ENCODE data around the gene CNGA2. TPM values are rescaled to one million over a fixed set of nuclear protein-coding genes. Genes with fewer than 3 reads are reported as not detected.
"Not testable (repeated sequence)": the region's sequence is repeated elsewhere in the genome, so short reads cannot be mapped to it uniquely, and the experiment has no call there.

The CNGA2 gene
- total and polyA plus RNA-seq, 10 of the 15 experiments (the other 5 are each of a cell fraction or from before 2014, with no cell fraction given), result not detected

- in situ Hi-C loops (cut with MboI) (loop anchor here (25.0 kb wide), 1 partner anchor 933 kb away; no protein-coding TSS in a partner anchor), intact Hi-C loops (cut with micrococcal nuclease; ENCODE audit: unreplicated experiment) (no loop called here)
- Histone ChIP-seq H3K4me3 (no peak overlapping the region), H4K20me1 (ENCODE audit: control insufficient read depth, insufficient read depth) (no peaks in the 10 kb centered on the region), H3K27me3 (replicated peaks in 1 of 2; ENCODE audit: control insufficient read depth in 2 of 2, insufficient read depth in 2 of 2, low read length in 1 of 2) (no peaks in the 10 kb centered on the region), H3K79me2 (ENCODE audit: control insufficient read depth, insufficient read depth, low read length) (no peaks in the 10 kb centered on the region), H3K4me2 (ENCODE audit: control insufficient read depth, insufficient read depth) (no peak overlapping the region), H3K9me3 (replicated peaks; ENCODE audit: control insufficient read depth, insufficient read depth, low read length) (no peaks in the 10 kb centered on the region), H3K36me3 (ENCODE audit: control insufficient read depth in 2 of 2, insufficient read depth in 2 of 2, low read length in 1 of 2) (no peaks in the 10 kb centered on the region), H3K9ac (ENCODE audit: control insufficient read depth, insufficient read depth, low read length) (no peak overlapping the region), H2AFZ (ENCODE audit: control insufficient read depth, low read depth, low read length) (no peak overlapping the region), H3K27ac (ENCODE audit: control insufficient read depth, insufficient read depth) (no peak overlapping the region), H3K4me1 (ENCODE audit: control insufficient read depth, insufficient read depth, low read length) (no peaks in the 10 kb centered on the region)
- ChIA-PET CTCF (interaction anchor here (0.6 kb wide), 1 partner anchor 12 kb away, joined by 3 read pairs; no protein-coding TSS in a partner anchor), POLR2A (no interaction called here), RAD21 (ENCODE audit: unreplicated experiment) (no interaction called here), SMC1A (ENCODE audit: uncharacterized antibody, unreplicated experiment) (no interaction called here)
- BruUV-seq (replicated peaks), result no TSS peak
- DNase-seq (ENCODE audit: low read depth, low spot score) (no peak), ATAC-seq (no peak), FAIRE-seq (no peak)
- TF ChIP-seq, protein P1, sequence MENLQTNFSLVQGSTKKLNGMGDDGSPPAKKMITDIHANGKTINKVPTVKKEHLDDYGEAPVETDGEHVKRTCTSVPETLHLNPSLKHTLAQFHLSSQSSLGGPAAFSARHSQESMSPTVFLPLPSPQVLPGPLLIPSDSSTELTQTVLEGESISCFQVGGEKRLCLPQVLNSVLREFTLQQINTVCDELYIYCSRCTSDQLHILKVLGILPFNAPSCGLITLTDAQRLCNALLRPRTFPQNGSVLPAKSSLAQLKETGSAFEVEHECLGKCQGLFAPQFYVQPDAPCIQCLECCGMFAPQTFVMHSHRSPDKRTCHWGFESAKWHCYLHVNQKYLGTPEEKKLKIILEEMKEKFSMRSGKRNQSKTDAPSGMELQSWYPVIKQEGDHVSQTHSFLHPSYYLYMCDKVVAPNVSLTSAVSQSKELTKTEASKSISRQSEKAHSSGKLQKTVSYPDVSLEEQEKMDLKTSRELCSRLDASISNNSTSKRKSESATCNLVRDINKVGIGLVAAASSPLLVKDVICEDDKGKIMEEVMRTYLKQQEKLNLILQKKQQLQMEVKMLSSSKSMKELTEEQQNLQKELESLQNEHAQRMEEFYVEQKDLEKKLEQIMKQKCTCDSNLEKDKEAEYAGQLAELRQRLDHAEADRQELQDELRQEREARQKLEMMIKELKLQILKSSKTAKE (IDR thresholded peaks at IDR 0.05; ENCODE audit: low read depth, poor library complexity, severe bottlenecking), result no peak
- TF ChIP-seq PAX5 (IDR thresholded peaks at IDR 0.05; ENCODE audit: borderline replicate concordance, low read depth, low read length) (no peak), ZNF622 (IDR thresholded peaks at IDR 0.05) (no peak), SMARCA5 (IDR thresholded peaks at IDR 0.05) (no peak), GABPA (IDR thresholded peaks at IDR 0.05; ENCODE audit: low read depth) (no peak)
- TF ChIP-seq, protein P2, sequence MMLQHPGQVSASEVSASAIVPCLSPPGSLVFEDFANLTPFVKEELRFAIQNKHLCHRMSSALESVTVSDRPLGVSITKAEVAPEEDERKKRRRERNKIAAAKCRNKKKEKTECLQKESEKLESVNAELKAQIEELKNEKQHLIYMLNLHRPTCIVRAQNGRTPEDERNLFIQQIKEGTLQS (IDR thresholded peaks at IDR 0.05; ENCODE audit: borderline replicate concordance, extremely low read depth, low read depth, low read length), result no peak
- TF ChIP-seq, protein P3, sequence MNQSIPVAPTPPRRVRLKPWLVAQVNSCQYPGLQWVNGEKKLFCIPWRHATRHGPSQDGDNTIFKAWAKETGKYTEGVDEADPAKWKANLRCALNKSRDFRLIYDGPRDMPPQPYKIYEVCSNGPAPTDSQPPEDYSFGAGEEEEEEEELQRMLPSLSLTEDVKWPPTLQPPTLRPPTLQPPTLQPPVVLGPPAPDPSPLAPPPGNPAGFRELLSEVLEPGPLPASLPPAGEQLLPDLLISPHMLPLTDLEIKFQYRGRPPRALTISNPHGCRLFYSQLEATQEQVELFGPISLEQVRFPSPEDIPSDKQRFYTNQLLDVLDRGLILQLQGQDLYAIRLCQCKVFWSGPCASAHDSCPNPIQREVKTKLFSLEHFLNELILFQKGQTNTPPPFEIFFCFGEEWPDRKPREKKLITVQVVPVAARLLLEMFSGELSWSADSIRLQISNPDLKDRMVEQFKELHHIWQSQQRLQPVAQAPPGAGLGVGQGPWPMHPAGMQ (IDR thresholded peaks at IDR 0.05; ENCODE audit: borderline replicate concordance), result no peak
- 45% methylated on average over 19 of the region's 19 CpGs for WGBS (ENCODE audit: insufficient coverage, insufficient replicate concordance, low lambda C conversion rate, missing lambda C conversion rate)
Observed at GRCh38 chrX:151695583-151696340, 38.8 kb upstream of the CNGA2 start.

GRCh38 chrX:151697082-151697481, 37.5 kb upstream of the CNGA2 start:
- WGBS (ENCODE audit: insufficient coverage, insufficient replicate concordance, low lambda C conversion rate, missing lambda C conversion rate), result 62% methylated on average over 8 of the region's 8 CpGs
- H3K9ac ChIP-seq (ENCODE audit: control insufficient read depth, insufficient read depth, low read length); DNase-seq (ENCODE audit: low read depth, low spot score); H3K4me1 ChIP-seq (ENCODE audit: control insufficient read depth, insufficient read depth, low read length); SMC1A ChIA-PET (ENCODE audit: uncharacterized antibody, unreplicated experiment); FAIRE-seq; ATAC-seq; POLR2A ChIA-PET; H3K4me3 ChIP-seq; BruUV-seq (replicated peaks); H3K4me2 ChIP-seq (ENCODE audit: control insufficient read depth, insufficient read depth); RAD21 ChIA-PET (ENCODE audit: unreplicated experiment); H3K27ac ChIP-seq (ENCODE audit: control insufficient read depth, insufficient read depth); H3K9me3 ChIP-seq (replicated peaks; ENCODE audit: control insufficient read depth, insufficient read depth, low read length); H2AFZ ChIP-seq (ENCODE audit: control insufficient read depth, low read depth, low read length); H4K20me1 ChIP-seq (ENCODE audit: control insufficient read depth, insufficient read depth); CTCF ChIA-PET; intact Hi-C loops (cut with micrococcal nuclease; ENCODE audit: unreplicated experiment); H3K36me3 ChIP-seq (ENCODE audit: control insufficient read depth in 2 of 2, insufficient read depth in 2 of 2, low read length in 1 of 2); H3K79me2 ChIP-seq (ENCODE audit: control insufficient read depth, insufficient read depth, low read length); H3K27me3 ChIP-seq (replicated peaks in 1 of 2; ENCODE audit: control insufficient read depth in 2 of 2, insufficient read depth in 2 of 2, low read length in 1 of 2): not testable (repeated sequence)
- in situ Hi-C loops (cut with MboI), result loop anchor here (25.0 kb wide), 1 partner anchor 935 kb away; no protein-coding TSS in a partner anchor

Measured in GM12878 (cell line).